ENCODE data around the gene AMPD2. TPM values are rescaled to one million over a fixed set of nuclear protein-coding genes. Genes with fewer than 3 reads are reported as not detected.

Gene AMPD2
- total and polyA plus RNA-seq, 8 donors, result 38.7 to 86.9 (median 49.0) TPM

DNA sequence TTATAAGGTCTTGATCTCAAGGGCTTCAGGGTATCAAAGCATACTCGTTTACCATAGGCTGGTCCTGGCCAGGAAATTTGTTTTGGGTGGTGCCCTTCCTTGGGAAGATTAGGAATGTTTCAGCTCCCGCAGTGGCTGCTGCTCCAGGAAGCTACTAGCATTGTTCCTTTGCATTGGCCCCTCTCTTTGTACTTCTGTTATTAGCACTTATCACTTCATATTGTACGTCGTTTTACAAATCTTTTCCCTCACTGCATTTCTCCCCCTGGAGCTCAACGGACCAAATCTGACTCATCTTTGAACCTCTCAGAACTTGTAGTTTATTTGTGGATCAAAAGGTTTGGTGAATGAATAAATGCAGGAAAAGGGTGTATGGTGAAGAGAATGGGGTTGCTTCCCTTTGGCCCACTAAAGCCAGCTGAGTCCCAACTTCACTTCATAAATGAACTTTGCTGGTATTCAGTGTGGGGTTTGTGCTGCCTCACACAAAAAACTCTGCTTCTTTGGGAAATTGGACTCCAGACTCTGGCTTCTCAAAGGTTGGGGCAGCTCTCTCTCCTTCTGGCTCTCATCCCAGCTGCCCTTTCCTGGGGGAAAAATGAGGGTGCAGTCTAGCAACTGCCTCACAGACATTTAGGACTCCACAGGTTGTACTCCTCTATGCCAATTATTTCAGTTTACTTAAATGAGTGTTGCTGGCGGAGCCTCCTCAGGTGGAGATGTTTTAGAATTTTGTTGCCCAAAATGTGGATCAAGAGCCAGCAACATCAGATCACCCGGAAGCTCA is 6.1 kb upstream of the AMPD2 start:
- peaks cover 7 to 45% of the 10 kb centered on the region in 2 donors for H3K4me1 ChIP-seq
- H3K27me3 ChIP-seq, result no peaks in the 10 kb centered on the region
- no peak overlapping the region for H3K4me3 ChIP-seq
- peak overlapping the region in 1 of 2 donors; percentile 30 for H3K27ac ChIP-seq
- no peaks in the 10 kb centered on the region for H3K9me3 ChIP-seq
- no peaks in the 10 kb centered on the region for H3K36me3 ChIP-seq
- intact Hi-C loops (cut with DNase I), result no loop called here
- DNase-seq, result no peak
- TF ChIP-seq CTCF (IDR thresholded peaks at IDR 0.05), result no peak
- no peak for ATAC-seq

DNA sequence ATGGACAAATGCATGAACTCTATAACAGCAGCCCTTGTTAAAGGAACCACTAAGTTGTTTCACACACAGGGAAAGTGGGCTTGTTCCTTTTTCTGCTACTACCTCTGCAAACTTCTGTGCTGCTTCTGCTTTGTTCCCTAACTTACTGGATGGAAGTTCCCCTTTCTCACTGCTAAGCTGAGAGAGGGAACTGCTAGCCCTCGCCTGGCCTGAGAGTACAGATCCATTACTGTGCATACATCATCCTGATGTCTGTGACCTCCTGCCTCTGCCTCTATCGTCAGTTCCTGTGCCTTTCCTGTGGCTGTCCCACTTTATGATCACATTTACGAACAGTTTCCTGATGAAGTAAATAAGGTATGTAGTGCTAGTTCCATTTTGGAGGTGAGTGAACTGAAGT is 3.8 kb upstream of the AMPD2 start:
- H3K27ac ChIP-seq, result peak overlapping the region; percentile 67 to 95
- H3K27me3 ChIP-seq, result no peaks in the 10 kb centered on the region
- ATAC-seq (peak; percentile 27), DNase-seq (peak in 1 of 4 donors; percentile 76)
- TF ChIP-seq CTCF (IDR thresholded peaks at IDR 0.05), result no peak
- intact Hi-C loops (cut with DNase I), result no loop called here
- H3K4me1 ChIP-seq, result peaks cover 13 to 57% of the 10 kb centered on the region in 2 donors
- H3K9me3 ChIP-seq, result no peaks in the 10 kb centered on the region
- no peak overlapping the region for H3K4me3 ChIP-seq
- no peaks in the 10 kb centered on the region for H3K36me3 ChIP-seq

DNA sequence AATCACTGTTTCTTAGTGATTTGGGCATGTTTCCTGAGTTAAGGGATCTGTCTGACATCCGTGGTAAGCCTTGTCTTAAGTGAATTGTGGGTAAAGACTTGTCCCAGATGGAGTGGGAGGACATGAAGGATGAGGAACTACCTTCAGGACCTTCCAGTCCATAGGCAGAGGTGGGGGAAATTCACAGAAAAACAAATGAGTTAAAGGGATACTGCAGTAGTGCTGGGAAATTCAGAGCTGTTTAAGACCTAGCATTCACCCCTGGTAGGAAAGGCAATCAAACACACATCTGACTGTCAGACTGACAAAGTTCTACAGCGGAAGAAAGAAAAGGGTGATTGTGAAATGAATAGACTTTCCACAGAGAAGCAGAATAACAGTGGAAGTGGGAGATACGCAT is 3.2 kb upstream of the AMPD2 start:
- no peaks in the 10 kb centered on the region for H3K9me3 ChIP-seq
- no peak for TF ChIP-seq CTCF (IDR thresholded peaks at IDR 0.05)
- H3K27me3 ChIP-seq, result no peaks in the 10 kb centered on the region
- H3K4me3 ChIP-seq, result no peak overlapping the region
- peak overlapping the region; percentile 67 to 95 for H3K27ac ChIP-seq
- H3K4me1 ChIP-seq, result peaks cover 15 to 61% of the 10 kb centered on the region in 2 donors
- intact Hi-C loops (cut with DNase I), result no loop called here
- DNase-seq, result no peak
- ATAC-seq, result no peak
- H3K36me3 ChIP-seq, result no peaks in the 10 kb centered on the region

- peak overlapping the region; percentile 67 to 95 for H3K27ac ChIP-seq
- DNase-seq (no peak), ATAC-seq (peak; percentile 8)
These were observed 2.3 kb upstream of the AMPD2 start for GRCh38 chr1:109617291-109617801.

More at GRCh38 chr1:109617291-109617801, 2.3 kb upstream of the AMPD2 start:
- no peak overlapping the region for H3K4me3 ChIP-seq
- H3K27me3 ChIP-seq, result no peaks in the 10 kb centered on the region
- no peak for TF ChIP-seq CTCF (IDR thresholded peaks at IDR 0.05)
- no peaks in the 10 kb centered on the region for H3K9me3 ChIP-seq
- H3K36me3 ChIP-seq, result no peaks in the 10 kb centered on the region
- intact Hi-C loops (cut with DNase I), result no loop called here
- peaks cover 17 to 67% of the 10 kb centered on the region in 2 donors for H3K4me1 ChIP-seq

All from left lung (tissue), 10 donors.